H9 (cell line): Measurements from ENCODE around the gene NPM3. TPM values are rescaled to one million over a fixed set of nuclear protein-coding genes. Genes with fewer than 3 reads are reported as not detected.

Experiments
- DNase-seq: peaks from one replicate; pipeline ENCODE4 v3.0.0-alpha.2; 2017
- H2AFZ ChIP-seq: one replicate; pipeline ENCODE4 v1.6.1; 2013; ENCODE audit warnings: mild to moderate bottlenecking, low read length, control low read depth, moderate library complexity
- H2AK5ac ChIP-seq: 2 replicates; pipeline ENCODE4 v1.6.1; 2013; ENCODE audit warnings: low read length, control low read depth, mixed read lengths; ENCODE audit not compliant: insufficient read length
- H2BK120ac ChIP-seq: one replicate; pipeline ENCODE4 v1.6.1; 2013; ENCODE audit warnings: low read depth, mild to moderate bottlenecking, low read length, control low read depth, inconsistent platforms; ENCODE audit not compliant: poor library complexity, severe bottlenecking
- H2BK12ac ChIP-seq: 2 replicates; pipeline ENCODE4 v1.6.1; 2013; ENCODE audit warnings: low read length, control low read depth, mixed read lengths, low read depth; ENCODE audit not compliant: insufficient read length
- H2BK15ac ChIP-seq: 2 replicates; pipeline ENCODE4 v1.6.1; 2013; ENCODE audit warnings: low read depth, low read length, control low read depth
- H2BK20ac ChIP-seq: one replicate; pipeline ENCODE4 v1.6.1; 2013; ENCODE audit warnings: low read depth, mild to moderate bottlenecking, low read length, control low read depth, inconsistent platforms; ENCODE audit not compliant: poor library complexity, severe bottlenecking
- H2BK5ac ChIP-seq: 2 replicates; pipeline ENCODE4 v1.6.1; 2013; ENCODE audit warnings: low read length, control low read depth, mixed read lengths; ENCODE audit not compliant: insufficient read length
- H3K14ac ChIP-seq: 2 replicates; pipeline ENCODE4 v1.6.1; 2013; ENCODE audit warnings: low read length, control low read depth; ENCODE audit not compliant: insufficient read depth
- H3K18ac ChIP-seq: 2 replicates; pipeline ENCODE4 v1.6.1; 2013; ENCODE audit warnings: low read depth, mild to moderate bottlenecking, mixed read lengths, low read length, control low read depth; ENCODE audit not compliant: insufficient read length
- H3K23ac ChIP-seq: 2 replicates; pipeline ENCODE4 v1.6.1; 2013; ENCODE audit warnings: low read length, control low read depth, mixed read lengths, low read depth; ENCODE audit not compliant: insufficient read length
- H3K23me2 ChIP-seq: 2 replicates; pipeline ENCODE4 v1.6.1; 2013; ENCODE audit warnings: low read depth, mild to moderate bottlenecking, mixed read lengths, low read length, control low read depth; ENCODE audit not compliant: insufficient read length, poor library complexity, severe bottlenecking
- H3K27ac ChIP-seq: 2 replicates; pipeline ENCODE4 v1.5.1; 2013; ENCODE audit warnings: low read length, control low read depth, mixed read lengths, low read depth; ENCODE audit not compliant: insufficient read length
- H3K27me3 ChIP-seq: 2 replicates; pipeline ENCODE4 v1.6.1; 2013; ENCODE audit warnings: low read length, control low read depth, inconsistent platforms; ENCODE audit not compliant: insufficient read depth
- H3K4ac ChIP-seq: 2 replicates; pipeline ENCODE4 v1.6.1; 2013; ENCODE audit warnings: low read depth, mild to moderate bottlenecking, control low read depth, inconsistent platforms, low read length, moderate library complexity
- H3K4me1 ChIP-seq: 2 replicates; pipeline ENCODE4 v1.6.1; 2013; ENCODE audit warnings: low read length, control low read depth, inconsistent platforms; ENCODE audit not compliant: insufficient read depth
- H3K4me2 ChIP-seq: 2 replicates; pipeline ENCODE4 v1.6.1; 2013; ENCODE audit warnings: low read length, control low read depth, mixed read lengths; ENCODE audit not compliant: insufficient read length, insufficient read depth
- H3K56ac ChIP-seq: 2 replicates; pipeline ENCODE4 v1.6.1; 2013; ENCODE audit warnings: low read depth, mild to moderate bottlenecking, mixed read lengths, low read length, control low read depth; ENCODE audit not compliant: insufficient read length
- H3K79me1 ChIP-seq: 2 replicates; pipeline ENCODE4 v1.6.1; 2013; ENCODE audit warnings: low read depth, mild to moderate bottlenecking, moderate library complexity, low read length, control low read depth, inconsistent platforms; ENCODE audit not compliant: insufficient read depth, poor library complexity, severe bottlenecking
- H3K79me2 ChIP-seq: 2 replicates; pipeline ENCODE4 v1.6.1; 2013; ENCODE audit warnings: low read length, control low read depth, inconsistent platforms; ENCODE audit not compliant: insufficient read depth
- H3K9ac ChIP-seq: 2 replicates; pipeline ENCODE4 v1.6.1; 2013; ENCODE audit warnings: low read length, control low read depth, mixed read lengths; ENCODE audit not compliant: insufficient read length; ENCODE audit errors: extremely low read depth
- H3K9me3 ChIP-seq: one replicate; pipeline ENCODE4 v1.6.1; 2013; ENCODE audit warnings: low read depth, low read length, inconsistent platforms; ENCODE audit not compliant: control insufficient read depth
- H3T11ph ChIP-seq: one replicate; pipeline ENCODE4 v1.6.1; 2013; ENCODE audit warnings: mild to moderate bottlenecking, low read length, control low read depth, inconsistent platforms
- H4K20me1 ChIP-seq: one replicate; pipeline ENCODE4 v1.6.1; 2013; ENCODE audit not compliant: control insufficient read depth, insufficient read length, insufficient read depth
- H4K5ac ChIP-seq: 2 replicates; pipeline ENCODE4 v1.6.1; 2013; ENCODE audit warnings: low read depth, mild to moderate bottlenecking, mixed read lengths, low read length, control low read depth; ENCODE audit not compliant: insufficient read length
- H4K8ac ChIP-seq: replicated peaks from 2 replicates; pipeline ENCODE4 v1.6.1; 2013; ENCODE audit warnings: low read length, control low read depth, mixed read lengths, low read depth; ENCODE audit not compliant: insufficient read length
- H4K91ac ChIP-seq: 2 replicates; pipeline ENCODE4 v1.6.1; 2013; ENCODE audit warnings: low read depth, mild to moderate bottlenecking, moderate library complexity, mixed read lengths, low read length, control low read depth; ENCODE audit not compliant: insufficient read length
- H3K27ac Mint-ChIP-seq, 3 experiments: 2 replicates in 2 of 3; 3 replicates in 1 of 3; pipeline ENCODE4 v1.8.0; 2020 to 2021; ENCODE audit warnings: mixed read lengths in 3 of 3, mild to moderate bottlenecking in 1 of 3, moderate library complexity in 1 of 3
- H3K27me3 Mint-ChIP-seq: 2 replicates; pipeline ENCODE4 v1.8.0; 2021; ENCODE audit warnings: low read depth, mild to moderate bottlenecking, moderate library complexity, mixed read lengths
- H3K36me3 Mint-ChIP-seq, 3 experiments: 2 replicates in 2 of 3; 3 replicates in 1 of 3; pipeline ENCODE4 v1.8.0; 2020 to 2021; ENCODE audit warnings: low read depth in 3 of 3, mixed read lengths in 3 of 3; ENCODE audit not compliant: insufficient read depth in 1 of 3
- H3K4me1 Mint-ChIP-seq, 2 experiments: 2 replicates each; pipeline ENCODE4 v1.8.0; 2020; ENCODE audit warnings: mixed read lengths in 2 of 2
- H3K4me3 Mint-ChIP-seq, 2 experiments: 2 replicates in 1 of 2; 3 replicates in 1 of 2; pipeline ENCODE4 v1.8.0; 2020 to 2021; ENCODE audit warnings: mild to moderate bottlenecking in 2 of 2, mixed read lengths in 2 of 2, moderate library complexity in 1 of 2
- H3K9me3 Mint-ChIP-seq, 2 experiments: 2 replicates in 1 of 2; 3 replicates in 1 of 2; pipeline ENCODE4 v1.8.0; 2020; ENCODE audit warnings: mild to moderate bottlenecking in 2 of 2, mixed read lengths in 2 of 2, moderate library complexity in 1 of 2
- CTCF ChIP-seq: fragments of 200-600 bp; sonication (generic); conservative IDR thresholded peaks from 3 replicates; pipeline ENCODE4 v1.8.0; 2021; ENCODE audit warnings: antibody characterized with exemption, mild to moderate bottlenecking
- WGBS: extraction: QIAGEN DNeasy Blood & Tissue Kit; methylation state at CpG from one replicate; pipeline ENCODE4 v1.1.7; 2013; ENCODE audit warnings: missing lambda C conversion rate, low lambda C conversion rate, mixed read lengths; ENCODE audit not compliant: insufficient read length; ENCODE audit errors: extremely low coverage; 5-methylcytosine and 5-hydroxymethylcytosine counted together
- total RNA-seq: library from RNA; stranded (reverse); gene quantifications from 2 replicates; pipeline ENCODE4 v1.2.1, GENCODE V29; 2021

Gene NPM3
- total RNA-seq, 1 experiment from 2014 or later, result 133 TPM

- H3K9me3 ChIP-seq, result no peaks in the 10 kb centered on the region
- H3K4ac ChIP-seq, result no peak overlapping the region
- no peak overlapping the region for H3K27ac ChIP-seq
- Mint-ChIP-seq H3K4me1 (peaks cover 9% of the 10 kb centered on the region in 2 experiments), H3K27me3 (peaks cover 6% of the 10 kb centered on the region; the same call in 1 of the 2 replicates), H3K9me3 (no peaks in the 10 kb centered on the region; a peak in 1 of 5 replicates), H3K36me3 (no peaks in the 10 kb centered on the region), H3K27ac (no peak overlapping the region; a peak in 1 of 7 replicates), H3K4me3 (no peak overlapping the region)
- H3T11ph ChIP-seq, result no peak overlapping the region
- H3K56ac ChIP-seq, result no peak overlapping the region
- no peak overlapping the region for H4K8ac ChIP-seq
- no peak overlapping the region for H2BK120ac ChIP-seq
- WGBS, result no CpG with 5 or more reads among the region's 3 CpGs
- H3K23me2 ChIP-seq, result no peaks in the 10 kb centered on the region
- no peak for DNase-seq
- H2AK5ac ChIP-seq, result no peak overlapping the region
- no peak overlapping the region for H3K4me2 ChIP-seq
- no peak overlapping the region for H4K5ac ChIP-seq
- no peak for TF ChIP-seq CTCF
- H4K91ac ChIP-seq, result no peak overlapping the region
- H2BK12ac ChIP-seq, result no peak overlapping the region
- no peak overlapping the region for H3K14ac ChIP-seq
- H2BK15ac ChIP-seq, result no peak overlapping the region
- H3K27me3 ChIP-seq, result no peaks in the 10 kb centered on the region
- no peak overlapping the region for H3K18ac ChIP-seq
- H3K4me1 ChIP-seq, result no peaks in the 10 kb centered on the region
- H3K23ac ChIP-seq, result no peak overlapping the region
- H3K9ac ChIP-seq, result no peak overlapping the region
- H3K79me2 ChIP-seq, result no peaks in the 10 kb centered on the region
- no peak overlapping the region for H2AFZ ChIP-seq
- H2BK20ac ChIP-seq, result no peak overlapping the region
- no peak overlapping the region for H2BK5ac ChIP-seq
- no peaks in the 10 kb centered on the region for H4K20me1 ChIP-seq
- H3K79me1 ChIP-seq, result no peaks in the 10 kb centered on the region
Observed at GRCh38 chr10:101748496-101748895, 34.8 kb downstream of the NPM3 start.
